GM19328 (cell line): ENCODE measurements around the gene SPRR5.

ENCODE experiments used
- ATAC-seq: cut with Tn5 transposase; IDR thresholded peaks from one replicate; pipeline ENCODE4 v1.9.1; 2021; ENCODE audit warnings: mild to moderate bottlenecking, moderate library complexity; ENCODE audit not compliant: unreplicated experiment

SPRR5 gene

GRCh38 chr1:152946651-152947256 is at the start of gene SPRR5:
Gene SPRR5 (plus strand): TSS chr1:152947206. CDS start chr1:152948555, 1,349 bp downstream.
- no peak for ATAC-seq

GRCh38 chr1:152899027-152899426 is 48.0 kb upstream of the SPRR5 start:
- no peak for ATAC-seq

GRCh38 chr1:152899883-152900282 is 47.1 kb upstream of the SPRR5 start:
- ATAC-seq: no peak

- no peak for ATAC-seq
These were observed 45.4 kb upstream of the SPRR5 start for GRCh38 chr1:152901631-152902030.

GRCh38 chr1:152902636-152903035 is 44.4 kb upstream of the SPRR5 start:
- ATAC-seq: no peak

- ATAC-seq: no peak
These were observed 42.1 kb upstream of the SPRR5 start for GRCh38 chr1:152904688-152905440.

GRCh38 chr1:152906023-152906565 is 40.9 kb upstream of the SPRR5 start:
- ATAC-seq: no peak

- ATAC-seq: no peak
These were observed 39.1 kb upstream of the SPRR5 start, which contains the start of gene IVL for GRCh38 chr1:152907686-152908601. Gene IVL (plus strand): TSS chr1:152908546. CDS start chr1:152909798, 1,252 bp downstream.

- no peak for ATAC-seq
These were observed 37.8 kb upstream of the SPRR5 start for GRCh38 chr1:152909206-152909605.

- ATAC-seq: no peak
These were observed 34.5 kb upstream of the SPRR5 start for GRCh38 chr1:152912471-152912870.

- ATAC-seq: no peak
These were observed 34.1 kb upstream of the SPRR5 start for GRCh38 chr1:152912900-152913299.

GRCh38 chr1:152917794-152918193 is 29.2 kb upstream of the SPRR5 start:
- ATAC-seq: no peak

- ATAC-seq: no peak
These were observed 27.9 kb upstream of the SPRR5 start for GRCh38 chr1:152919071-152919470.

- ATAC-seq: no peak
These were observed 22.8 kb upstream of the SPRR5 start for GRCh38 chr1:152924191-152924590.

- no peak for ATAC-seq
These were observed 20.9 kb upstream of the SPRR5 start for GRCh38 chr1:152926091-152926490.

GRCh38 chr1:152928671-152929070 is 18.3 kb upstream of the SPRR5 start:
- ATAC-seq: no peak

GRCh38 chr1:152932170-152932811 is 14.7 kb upstream of the SPRR5 start:
- no peak for ATAC-seq

GRCh38 chr1:152933196-152933595 is 13.8 kb upstream of the SPRR5 start:
- ATAC-seq: no peak

- no peak for ATAC-seq
These were observed 6.4 kb upstream of the SPRR5 start for GRCh38 chr1:152940614-152941013.

- ATAC-seq: no peak
These were observed 5.8 kb upstream of the SPRR5 start for GRCh38 chr1:152941037-152941711.
